ENCODE results near the gene TNRC18.

The TNRC18 gene

GRCh38 chr7:5428478-5429252 is 5.0 kb upstream of the TNRC18 start:
- DNase-seq = no peak

- no peak for DNase-seq
Measured at GRCh38 chr7:5426226-5426475, 2.5 kb upstream of the TNRC18 start.

- no peak for DNase-seq
Measured at GRCh38 chr7:5425507-5426225, 2.0 kb upstream of the TNRC18 start.

- DNase-seq = no peak
Measured at GRCh38 chr7:5424749-5425506, 1.3 kb upstream of the TNRC18 start.

- peak; percentile 58 to 85 for DNase-seq
Measured at GRCh38 chr7:5423976-5424748, 528 bp upstream of the TNRC18 start.

- DNase-seq = no peak
Measured at GRCh38 chr7:5422396-5423305, 983 bp downstream of the TNRC18 start.

DNA sequence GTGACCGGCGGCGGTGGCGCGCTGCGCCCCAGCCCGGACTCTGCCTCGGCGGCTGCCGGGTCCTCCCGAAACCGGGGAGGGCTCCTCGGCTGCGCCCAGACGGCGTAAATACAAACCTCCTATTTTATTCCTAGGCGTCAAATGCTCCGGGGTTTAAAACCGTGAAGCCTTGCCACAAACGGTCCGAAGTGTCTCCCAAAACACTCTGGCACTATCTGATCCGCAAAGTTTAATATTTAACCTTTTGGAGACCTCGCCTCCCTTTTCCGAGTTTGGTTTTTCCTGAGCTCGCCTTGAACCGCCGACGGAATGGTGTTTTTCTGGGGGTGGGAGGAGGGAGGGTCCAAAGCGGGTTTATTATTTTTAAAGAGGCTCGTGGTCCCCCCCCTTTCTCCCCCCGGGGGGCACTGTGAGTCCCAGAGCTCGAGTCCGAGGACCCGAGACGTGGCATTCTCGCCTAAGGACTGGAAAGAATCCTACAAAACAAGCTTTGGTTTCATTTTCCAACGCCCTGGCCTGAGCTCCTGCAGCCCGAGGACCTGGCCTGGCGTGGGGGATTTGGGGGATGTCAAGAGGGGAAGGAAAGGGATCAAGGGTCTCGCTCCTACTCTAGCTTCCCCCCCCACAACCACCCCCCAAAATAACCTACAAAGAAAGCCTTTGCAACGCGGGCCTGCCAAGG is 1.8 kb downstream of the TNRC18 start:
- no peak for DNase-seq

DNA sequence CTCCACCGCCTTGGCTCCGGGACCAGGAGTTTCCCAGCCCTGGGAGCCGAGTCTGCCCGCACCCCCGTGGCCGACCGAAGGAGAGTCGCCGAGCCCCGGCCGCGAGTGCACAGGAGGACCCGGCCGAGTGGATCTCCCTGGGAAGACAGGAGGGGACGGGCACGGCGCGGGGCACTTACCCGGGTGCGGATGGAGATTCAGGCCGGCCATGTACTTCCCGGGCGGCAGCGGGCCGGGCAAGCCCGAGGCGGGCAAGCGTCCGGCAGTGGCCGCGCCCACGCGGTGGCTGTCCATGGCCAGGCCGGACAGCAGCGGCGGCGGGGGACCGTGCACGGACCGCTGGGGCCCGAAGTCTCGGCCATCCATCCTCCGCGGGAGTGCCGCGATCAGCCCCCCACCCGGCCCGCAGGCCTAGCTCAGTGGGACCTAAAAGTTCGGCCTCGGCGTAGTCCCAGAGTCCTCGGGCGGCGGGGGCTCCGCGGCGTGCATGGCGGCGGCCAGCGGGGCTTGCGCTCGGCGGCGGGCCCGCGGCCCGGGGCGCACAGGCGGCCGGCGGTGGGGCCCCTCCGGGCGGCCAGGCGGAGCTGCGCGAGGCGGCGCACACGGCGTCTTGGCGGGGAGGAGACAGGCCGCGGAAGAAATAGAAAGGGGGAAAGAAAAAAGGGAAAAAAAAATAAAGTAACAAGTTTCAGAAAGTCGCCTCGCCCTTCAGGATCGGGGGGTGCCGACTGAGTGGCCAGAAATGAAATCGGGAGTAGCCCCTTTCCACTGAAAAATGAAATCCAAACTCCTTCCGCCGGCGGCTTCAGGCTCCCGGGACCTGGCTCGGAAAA is 2.5 kb downstream of the TNRC18 start:
- no peak for DNase-seq

DNA sequence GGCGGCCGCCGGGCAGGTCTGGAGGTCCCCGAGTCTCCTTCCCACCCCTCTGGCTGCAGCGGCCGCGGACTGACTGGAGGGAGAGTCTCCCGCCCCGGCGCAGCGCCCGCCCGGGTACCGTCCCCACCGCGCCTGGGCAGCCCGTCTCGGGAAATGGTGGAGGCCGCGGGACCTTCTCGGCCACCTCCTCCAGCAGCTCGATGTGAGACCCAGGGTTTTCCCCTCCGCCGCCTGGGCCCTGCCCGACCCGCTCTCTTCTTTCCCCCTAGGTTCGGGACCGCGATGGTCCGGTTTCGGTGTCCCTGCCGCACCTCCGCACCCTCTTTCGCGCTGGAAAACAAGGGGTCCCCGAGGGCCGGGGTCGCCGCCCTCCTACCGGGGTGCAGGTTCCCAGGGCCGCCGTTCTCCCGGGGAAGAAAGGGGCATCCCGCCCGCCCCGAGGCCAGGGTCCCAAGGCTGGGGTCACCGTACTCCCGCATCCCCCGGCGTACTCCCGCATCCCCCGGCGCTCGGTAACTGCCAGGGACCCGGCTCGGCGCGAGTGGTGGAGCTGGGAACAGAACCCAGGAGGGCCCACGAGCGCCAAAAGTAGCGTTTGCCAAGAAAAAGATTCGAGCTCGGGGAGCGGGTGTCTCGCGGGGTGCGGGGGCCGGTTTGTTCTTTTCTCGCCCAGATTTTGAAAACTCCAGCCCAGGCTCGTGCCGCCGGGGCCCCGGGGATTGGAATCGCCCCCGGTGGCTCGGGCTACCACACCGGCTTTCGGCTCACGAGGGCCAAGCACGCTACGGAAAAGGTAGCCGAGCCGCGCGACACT is 3.4 kb downstream of the TNRC18 start:
- DNase-seq = no peak

DNA sequence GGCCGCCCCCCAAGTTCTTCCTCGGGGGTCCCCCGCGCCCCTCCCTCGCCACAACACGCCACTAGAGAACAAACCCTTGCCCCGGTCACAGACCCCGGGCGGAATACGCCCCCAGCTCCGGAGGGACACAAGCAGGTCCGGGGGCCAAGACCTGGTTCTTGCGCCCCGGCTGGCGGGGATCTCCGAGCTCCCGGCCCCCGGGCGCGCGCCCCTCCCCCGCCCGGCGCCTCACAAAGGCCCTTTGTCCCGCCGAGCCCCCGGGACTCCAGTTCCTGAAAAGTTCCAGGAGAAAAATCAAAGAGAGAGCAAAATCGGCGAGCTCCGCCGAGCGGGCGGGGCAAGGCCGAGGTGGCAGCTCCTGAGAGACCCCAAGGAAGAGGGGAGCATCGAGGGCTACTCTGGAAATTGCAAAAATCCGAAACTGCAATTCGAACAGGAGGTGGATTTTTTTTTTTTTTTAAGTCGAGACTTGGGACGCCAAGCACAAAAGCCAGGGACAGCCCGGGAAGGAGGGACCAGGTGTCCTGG is 4.0 kb downstream of the TNRC18 start:
- DNase-seq = no peak

DNA sequence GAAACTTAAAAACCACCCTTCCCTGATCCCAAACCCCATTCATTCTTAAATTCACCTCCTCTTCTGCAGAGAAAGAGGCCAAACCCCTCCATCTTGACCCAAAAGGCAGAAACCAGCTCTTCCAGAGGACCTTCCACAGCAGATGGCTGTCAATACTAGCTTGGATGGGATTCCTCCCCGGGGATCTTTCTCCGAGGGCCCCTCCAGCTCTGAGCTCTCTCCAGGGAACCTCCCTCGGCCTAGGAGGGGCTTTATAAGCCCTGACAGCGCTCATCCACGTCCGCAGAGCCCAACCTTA is 5.4 kb downstream of the TNRC18 start:
- no peak for DNase-seq

DNA sequence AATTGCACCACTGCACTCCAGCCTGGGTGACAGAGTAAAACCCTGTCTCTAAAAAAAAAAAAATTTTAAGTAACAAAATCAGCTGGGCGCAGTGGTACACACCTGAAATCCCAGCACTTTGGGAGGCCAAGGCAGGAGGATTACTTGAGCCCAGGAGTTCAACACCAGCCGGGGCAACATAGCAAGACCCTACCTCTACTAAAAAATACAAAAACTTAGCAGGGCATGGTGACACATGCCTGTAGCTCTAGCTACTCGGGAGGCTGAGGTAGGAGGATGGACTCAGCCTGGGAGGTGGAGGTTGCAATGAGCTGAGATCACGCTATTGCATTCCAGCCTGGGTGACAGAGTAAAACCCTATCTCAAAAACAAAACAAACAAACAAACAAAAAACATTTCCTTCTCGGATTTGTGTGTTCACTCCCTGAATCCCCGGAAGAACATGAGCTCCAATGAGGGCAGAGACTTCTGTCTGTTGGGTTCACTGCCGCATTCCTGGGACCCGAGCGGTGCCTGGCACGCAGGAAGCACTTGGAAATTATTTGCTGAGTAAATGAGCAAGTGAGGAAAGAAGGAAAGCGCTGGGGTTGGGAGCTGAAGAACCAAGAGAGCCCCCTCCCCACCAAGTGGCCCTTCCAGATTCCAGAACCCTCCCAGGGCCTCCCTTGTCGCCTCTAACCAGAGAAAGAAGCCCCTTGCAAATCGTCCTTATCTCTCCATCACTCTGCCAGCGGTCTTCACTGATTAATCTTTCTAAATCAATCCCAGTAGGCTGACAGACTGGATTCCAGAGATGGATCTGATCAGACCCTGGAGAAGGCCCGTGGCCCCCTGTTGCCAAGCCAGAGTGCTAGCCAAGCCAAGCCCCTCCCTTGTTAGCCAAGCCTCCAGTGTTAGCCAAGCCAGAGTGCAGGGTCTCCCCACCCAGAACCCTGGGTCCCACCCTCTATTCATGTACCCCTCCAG is 6.2 kb downstream of the TNRC18 start:
- DNase-seq = no peak

- no peak for DNase-seq
Measured at GRCh38 chr7:5414916-5415315, 8.7 kb downstream of the TNRC18 start.

DNA sequence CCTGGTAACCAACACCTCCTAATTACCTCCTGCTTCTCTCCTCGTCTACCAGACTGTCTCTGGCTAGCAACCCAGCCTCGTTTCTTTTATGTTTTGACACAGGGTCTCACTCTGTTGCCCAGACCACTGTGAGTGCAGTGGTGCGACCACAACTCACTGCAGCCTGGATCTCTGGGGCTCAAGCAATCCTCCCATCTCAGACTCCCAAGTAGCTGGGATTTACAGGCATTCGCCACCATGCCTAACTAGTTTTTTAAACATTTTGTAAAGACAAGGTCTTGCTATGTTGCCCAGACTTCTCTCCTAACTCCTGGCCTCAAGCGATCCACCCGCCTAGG is 10.2 kb downstream of the TNRC18 start:
- no peak for DNase-seq

DNA sequence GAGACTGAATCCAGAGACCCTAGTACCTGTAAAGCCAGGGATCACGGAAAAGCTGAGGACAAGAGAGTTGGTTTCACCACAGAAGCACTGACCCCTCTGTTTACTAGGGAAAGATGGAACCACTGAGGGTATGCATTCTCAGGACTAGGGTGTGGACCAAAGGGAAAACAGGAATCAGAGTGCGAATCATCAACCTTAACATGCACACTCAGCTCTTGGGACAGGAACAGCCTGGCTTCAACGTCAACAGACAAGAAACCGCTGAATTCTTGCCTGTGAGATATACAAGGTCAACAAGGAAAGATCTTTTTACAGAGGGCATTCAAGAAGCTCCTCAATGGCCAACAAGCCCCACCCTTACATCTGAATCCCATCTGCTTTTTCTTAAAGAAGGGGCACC is 14.9 kb downstream of the TNRC18 start:
- DNase-seq = no peak

DNA sequence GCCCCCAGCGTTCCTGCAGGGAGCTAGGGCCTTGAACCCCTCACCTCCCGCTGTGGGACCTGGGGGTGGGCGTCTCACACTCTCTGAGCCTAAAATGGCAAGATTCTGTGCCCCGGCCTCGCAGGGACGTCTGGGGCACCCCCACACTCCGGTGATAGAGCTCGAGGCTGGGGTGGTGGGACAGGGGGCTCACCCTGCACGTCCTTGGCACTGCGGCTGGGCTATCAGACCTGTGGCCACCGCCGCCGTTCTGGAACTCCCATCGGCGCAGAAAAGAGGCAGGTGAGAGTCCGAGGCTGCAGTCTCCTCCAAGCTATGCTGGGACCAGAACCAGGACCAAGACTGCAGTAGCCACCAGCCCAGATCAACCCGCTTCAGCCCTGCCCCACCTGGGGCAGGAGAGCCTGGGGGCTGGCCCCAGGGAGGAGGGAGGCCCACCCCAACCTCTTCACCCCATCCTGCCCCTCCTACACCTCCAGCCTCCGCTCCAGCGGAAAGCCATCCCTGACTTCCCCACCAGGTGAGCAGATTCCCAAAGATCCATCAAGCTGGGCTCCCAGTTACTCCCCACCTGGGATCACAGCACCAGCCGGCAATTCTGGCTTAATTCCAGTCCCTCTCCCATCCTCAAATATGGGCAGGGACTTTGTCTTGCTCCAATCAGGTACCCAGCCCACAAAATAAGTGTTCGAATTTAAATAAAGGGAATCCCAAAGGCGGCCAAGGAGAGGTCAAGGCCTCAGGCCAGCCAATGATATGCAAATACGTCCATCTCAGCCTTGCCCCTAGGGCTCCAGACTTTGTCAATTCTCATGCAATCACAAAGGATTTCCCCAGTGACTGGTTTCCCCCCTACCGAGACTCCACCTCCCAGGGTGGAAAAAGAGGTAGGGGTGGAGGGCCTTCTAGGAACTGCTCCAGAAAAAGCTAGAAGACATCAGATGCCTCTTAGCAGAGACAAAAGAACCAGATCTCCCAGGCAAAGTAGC is 16.4 kb downstream of the TNRC18 start:
- no peak for DNase-seq

- DNase-seq = no peak
Measured at GRCh38 chr7:5404421-5404826, 19.2 kb downstream of the TNRC18 start.

Measured in CD4-positive, alpha-beta T cell treated with Interleukin-1 beta for 1 hour (primary cell).